ENCODE data around the gene DUOX1. TPM values are rescaled to one million over a fixed set of nuclear protein-coding genes. Genes with fewer than 3 reads are reported as not detected.

DUOX1 gene
- total and polyA plus RNA-seq, 2 donors (not counting 3 experiments of a cell fraction or from before 2014, with no cell fraction given) = not detected

DNA sequence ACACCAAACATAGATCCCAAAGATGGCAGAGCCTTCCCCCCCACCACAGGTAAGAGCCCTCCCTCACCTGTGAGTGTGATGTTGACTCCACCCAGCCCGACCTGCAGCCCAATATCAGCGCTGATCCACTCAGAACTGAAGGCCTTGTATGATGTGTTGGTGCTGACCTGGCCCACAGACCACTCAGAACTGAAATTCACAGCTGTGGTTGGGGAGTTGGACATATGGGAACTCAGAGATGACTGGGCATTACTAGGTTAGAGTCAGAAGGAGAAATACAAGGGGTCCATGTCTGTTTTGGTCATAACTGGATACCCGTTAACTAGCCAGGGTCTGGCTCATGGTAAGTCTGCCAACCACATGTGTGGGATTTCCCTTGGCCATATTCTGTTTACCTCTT lies 8.8 kb upstream of the DUOX1 start:
- no peaks in the 10 kb centered on the region for H3K9me3 ChIP-seq (replicated peaks; ENCODE audit: control insufficient read depth, insufficient read depth, low read length)
- H3K79me2 ChIP-seq (ENCODE audit: control insufficient read depth, insufficient read depth, low read length) = no peaks in the 10 kb centered on the region
- TF ChIP-seq GATA2 (IDR thresholded peaks at IDR 0.05; ENCODE audit: insufficient read depth, insufficient read length, low read depth, low read length) (no peak), MYC (IDR thresholded peaks at IDR 0.05; ENCODE audit: low read depth, low read length) (no peak), POLR2AphosphoS5 (IDR thresholded peaks at IDR 0.05; ENCODE audit: insufficient read depth, low read depth, low read length) (no peak), JUN (IDR thresholded peaks at IDR 0.05; ENCODE audit: borderline replicate concordance, insufficient read depth, insufficient read length, low read depth) (no peak), EZH2 (IDR thresholded peaks at IDR 0.05; ENCODE audit: borderline replicate concordance, low read depth, low read length, severe bottlenecking) (no peak), POLR2A (IDR thresholded peaks at IDR 0.05; ENCODE audit: low read depth, low read length) (no peak), FOS (IDR thresholded peaks at IDR 0.05; ENCODE audit: borderline replicate concordance, insufficient read depth, low read length) (no peak)
- TF ChIP-seq, protein P1, sequence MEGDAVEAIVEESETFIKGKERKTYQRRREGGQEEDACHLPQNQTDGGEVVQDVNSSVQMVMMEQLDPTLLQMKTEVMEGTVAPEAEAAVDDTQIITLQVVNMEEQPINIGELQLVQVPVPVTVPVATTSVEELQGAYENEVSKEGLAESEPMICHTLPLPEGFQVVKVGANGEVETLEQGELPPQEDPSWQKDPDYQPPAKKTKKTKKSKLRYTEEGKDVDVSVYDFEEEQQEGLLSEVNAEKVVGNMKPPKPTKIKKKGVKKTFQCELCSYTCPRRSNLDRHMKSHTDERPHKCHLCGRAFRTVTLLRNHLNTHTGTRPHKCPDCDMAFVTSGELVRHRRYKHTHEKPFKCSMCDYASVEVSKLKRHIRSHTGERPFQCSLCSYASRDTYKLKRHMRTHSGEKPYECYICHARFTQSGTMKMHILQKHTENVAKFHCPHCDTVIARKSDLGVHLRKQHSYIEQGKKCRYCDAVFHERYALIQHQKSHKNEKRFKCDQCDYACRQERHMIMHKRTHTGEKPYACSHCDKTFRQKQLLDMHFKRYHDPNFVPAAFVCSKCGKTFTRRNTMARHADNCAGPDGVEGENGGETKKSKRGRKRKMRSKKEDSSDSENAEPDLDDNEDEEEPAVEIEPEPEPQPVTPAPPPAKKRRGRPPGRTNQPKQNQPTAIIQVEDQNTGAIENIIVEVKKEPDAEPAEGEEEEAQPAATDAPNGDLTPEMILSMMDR (IDR thresholded peaks at IDR 0.05; ENCODE audit: extremely low read depth in 1 of 2, insufficient read depth in 1 of 2, low read depth in 1 of 2, low read length in 2 of 2) = no peak
- TF ChIP-seq, protein P2, sequence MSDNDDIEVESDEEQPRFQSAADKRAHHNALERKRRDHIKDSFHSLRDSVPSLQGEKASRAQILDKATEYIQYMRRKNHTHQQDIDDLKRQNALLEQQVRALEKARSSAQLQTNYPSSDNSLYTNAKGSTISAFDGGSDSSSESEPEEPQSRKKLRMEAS (IDR thresholded peaks at IDR 0.05; ENCODE audit: insufficient read depth, insufficient read length) = no peak
- no peak overlapping the region for H3K9ac ChIP-seq (replicated peaks; ENCODE audit: extremely low read depth, insufficient read depth, low read length)
- BruUV-seq (replicated peaks) = no TSS peak
- H3K9me1 ChIP-seq (replicated peaks; ENCODE audit: control insufficient read depth, extremely low read depth, insufficient read depth, low read length) = no peaks in the 10 kb centered on the region
- H2AFZ ChIP-seq (ENCODE audit: low read depth, low read length) = no peak overlapping the region
- H3K36me3 ChIP-seq (ENCODE audit: control insufficient read depth in 2 of 2, extremely low read depth in 1 of 2, insufficient read depth in 2 of 2, low read length in 2 of 2) = no peaks in the 10 kb centered on the region
- H3K4me2 ChIP-seq (ENCODE audit: insufficient read depth, low read length) = no peak overlapping the region
- intact Hi-C loops (cut with micrococcal nuclease) = no loop called here
- peaks cover 10% of the 10 kb centered on the region for H3K4me1 ChIP-seq (ENCODE audit: control insufficient read depth, extremely low read depth, insufficient read depth, low read length)
- dilution Hi-C loops (cut with MboI; ENCODE audit: extremely low pct_ligation_motif_present, low sequenced_read_pairs) = no loop called here
- no peak overlapping the region for H3K27ac ChIP-seq (ENCODE audit: insufficient read depth, low read depth, low read length)
- DNase-seq (ENCODE audit: low read depth, low spot score) (no peak), FAIRE-seq (no peak)
- ChIA-PET CTCF (interaction anchor here (1.1 to 2.0 kb wide), 2 partner anchors 12 to 42 kb away, joined by 3 to 8 read pairs; no protein-coding TSS in a partner anchor), POLR2A (no interaction called here)
- H3K27me3 ChIP-seq (ENCODE audit: control insufficient read depth in 2 of 2, insufficient read depth in 2 of 2, low read length in 2 of 2) = peaks cover 31 to 44% of the 10 kb centered on the region in 2 experiments
- H4K20me1 ChIP-seq (replicated peaks; ENCODE audit: control insufficient read depth, extremely low read depth, insufficient read depth, low read length) = no peaks in the 10 kb centered on the region
- no peak overlapping the region for H3K4me3 ChIP-seq (replicated peaks in 1 of 3; ENCODE audit: insufficient read depth in 1 of 3, low read depth in 1 of 3, low read length in 3 of 3)
